Duodenal mucosa (tissue), 2 donors: ENCODE results near the gene FUOM.

Experiments
- H3K27ac ChIP-seq: one replicate; pipeline ENCODE4 v1.7.0; 2013; ENCODE audit warnings: low read depth, low read length
- H3K27me3 ChIP-seq, 2 donors: one replicate each; pipeline ENCODE4 v1.7.0; 2013; ENCODE audit warnings: low read length in 2 of 2, control low read depth in 1 of 2; ENCODE audit not compliant: insufficient read depth in 2 of 2, control insufficient read depth in 1 of 2
- H3K36me3 ChIP-seq, 2 donors: one replicate each; pipeline ENCODE4 v1.7.0; 2013; ENCODE audit warnings: low read length in 2 of 2, control low read depth in 1 of 2; ENCODE audit not compliant: insufficient read depth in 2 of 2, control insufficient read depth in 1 of 2
- H3K4me1 ChIP-seq, 2 donors: one replicate each; pipeline ENCODE4 v1.7.0; 2013; ENCODE audit warnings: low read length in 2 of 2, control low read depth in 1 of 2; ENCODE audit not compliant: insufficient read depth in 2 of 2, control insufficient read depth in 1 of 2
- H3K4me3 ChIP-seq, 2 donors: one replicate each; pipeline ENCODE4 v1.7.0; 2013; ENCODE audit warnings: low read length in 2 of 2, low read depth in 1 of 2
- H3K9ac ChIP-seq, 2 donors: one replicate each; pipeline ENCODE4 v1.7.0; 2013; ENCODE audit warnings: low read length in 2 of 2, low read depth in 1 of 2
- H3K9me3 ChIP-seq, 2 donors: one replicate each; pipeline ENCODE4 v1.7.0; 2013; ENCODE audit warnings: low read length in 2 of 2, control low read depth in 1 of 2; ENCODE audit not compliant: control insufficient read depth in 1 of 2

The FUOM gene

DNA sequence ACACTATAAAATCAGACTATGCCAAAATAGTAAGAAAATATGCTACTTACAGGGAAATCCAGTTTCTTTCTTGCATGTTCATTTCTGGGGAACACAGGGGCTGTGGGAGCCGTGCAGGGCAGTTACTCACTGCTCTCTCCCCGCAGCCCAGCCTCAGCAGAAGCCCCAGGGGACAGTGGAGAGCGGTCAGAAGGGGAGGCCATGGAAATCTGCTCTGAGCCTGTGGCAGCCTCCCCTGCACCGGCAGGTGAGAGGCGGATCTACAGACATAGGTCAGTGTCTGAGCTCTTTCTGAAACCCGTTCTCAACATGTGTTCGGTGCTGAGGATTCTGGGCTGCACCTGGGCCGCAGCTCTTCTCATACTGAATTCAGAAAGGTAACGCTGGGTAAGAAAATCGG is 46.2 kb downstream of the FUOM start:
- Histone ChIP-seq H3K27ac (no peak overlapping the region), H3K36me3 (peaks cover 14 to 29% of the 10 kb centered on the region in 2 donors), H3K27me3 (no peaks in the 10 kb centered on the region), H3K4me3 (no peak overlapping the region), H3K9ac (no peak overlapping the region), H3K4me1 (peaks cover 25 to 32% of the 10 kb centered on the region in 2 donors), H3K9me3 (no peaks in the 10 kb centered on the region)

DNA sequence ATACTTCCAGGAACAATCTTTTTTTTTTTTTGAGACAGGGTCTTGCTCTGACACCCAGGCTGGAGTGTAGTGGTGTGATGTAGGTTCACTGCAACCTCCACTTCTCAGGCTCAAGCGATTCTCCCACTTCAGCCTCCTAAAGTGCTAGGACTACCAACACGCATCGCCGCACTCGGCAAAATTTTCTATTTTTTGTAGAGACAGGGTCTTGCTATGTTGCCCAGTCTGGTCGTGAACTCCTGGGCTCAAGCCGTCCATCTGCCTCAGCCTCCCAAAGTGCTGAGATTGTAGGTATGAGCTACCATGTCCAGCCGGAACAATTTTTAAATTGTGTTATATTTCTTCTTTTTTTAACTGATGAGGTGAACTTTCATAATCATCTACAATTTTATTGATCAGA is 47.0 kb downstream of the FUOM start:
- peaks cover 14 to 29% of the 10 kb centered on the region in 2 donors for H3K36me3 ChIP-seq
- H3K9me3 ChIP-seq, result no peaks in the 10 kb centered on the region
- H3K27me3 ChIP-seq, result no peaks in the 10 kb centered on the region
- H3K4me1 ChIP-seq, result peaks cover 25 to 32% of the 10 kb centered on the region in 2 donors
- H3K9ac ChIP-seq, result no peak overlapping the region
- H3K4me3 ChIP-seq, result peak overlapping the region in 1 of 2 donors; percentile 69
- H3K27ac ChIP-seq, result no peak overlapping the region

GRCh38 chr10:133310399-133310755 is 47.4 kb downstream of the FUOM start:
- no peaks in the 10 kb centered on the region for H3K9me3 ChIP-seq
- H3K4me3 ChIP-seq, result peak overlapping the region; percentile 69 to 74
- peaks cover 14 to 33% of the 10 kb centered on the region in 2 donors for H3K36me3 ChIP-seq
- H3K27me3 ChIP-seq, result no peaks in the 10 kb centered on the region
- peak overlapping the region in 1 of 2 donors; percentile 28 for H3K9ac ChIP-seq
- H3K4me1 ChIP-seq, result peaks cover 25 to 36% of the 10 kb centered on the region in 2 donors
- H3K27ac ChIP-seq, result no peak overlapping the region

DNA sequence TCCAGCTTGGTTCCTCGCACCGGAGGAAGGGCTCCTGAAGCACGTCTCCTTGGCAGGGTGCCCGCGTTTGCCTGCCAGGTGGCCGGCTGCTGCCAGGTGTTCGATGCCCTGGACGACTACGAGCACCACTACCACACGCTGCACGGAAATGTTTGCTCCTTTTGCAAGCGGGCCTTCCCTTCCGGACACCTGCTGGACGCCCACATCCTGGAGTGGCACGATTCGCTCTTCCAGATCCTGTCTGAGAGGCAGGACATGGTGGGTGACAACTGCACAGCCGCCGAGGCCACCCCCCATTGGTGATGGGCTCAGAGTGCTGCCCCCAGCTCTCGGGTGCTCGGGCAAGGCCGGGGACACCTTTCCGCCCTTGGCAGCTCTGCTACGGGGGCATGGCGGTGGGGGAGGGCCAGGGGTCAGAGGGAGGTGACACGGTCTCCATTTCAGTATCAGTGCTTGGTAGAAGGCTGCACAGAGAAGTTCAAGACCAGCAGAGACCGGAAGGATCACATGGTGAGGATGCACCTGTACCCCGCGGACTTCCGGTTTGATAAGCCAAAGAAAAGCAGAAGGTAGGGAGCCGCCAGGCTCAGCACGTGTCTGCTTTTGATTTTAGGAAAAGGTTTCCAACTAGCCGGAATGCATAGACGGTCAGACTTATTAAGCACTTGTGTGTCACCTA is 48.0 kb downstream of the FUOM start:
- peak overlapping the region; percentile 28 to 30 for H3K9ac ChIP-seq
- no peaks in the 10 kb centered on the region for H3K27me3 ChIP-seq
- H3K27ac ChIP-seq, result peak overlapping the region; percentile 30
- peaks cover 14 to 33% of the 10 kb centered on the region in 2 donors for H3K36me3 ChIP-seq
- no peaks in the 10 kb centered on the region for H3K9me3 ChIP-seq
- H3K4me1 ChIP-seq, result peaks cover 25 to 36% of the 10 kb centered on the region in 2 donors
- H3K4me3 ChIP-seq, result peak overlapping the region; percentile 69 to 74

GRCh38 chr10:133309100-133309719 is 48.6 kb downstream of the FUOM start:
- H3K36me3 ChIP-seq, result peaks cover 14 to 33% of the 10 kb centered on the region in 2 donors
- peaks cover 25 to 36% of the 10 kb centered on the region in 2 donors for H3K4me1 ChIP-seq
- no peaks in the 10 kb centered on the region for H3K27me3 ChIP-seq
- H3K9ac ChIP-seq, result peak overlapping the region; percentile 96 to 98
- peak overlapping the region; percentile 95 for H3K27ac ChIP-seq
- H3K9me3 ChIP-seq, result no peaks in the 10 kb centered on the region
- H3K4me3 ChIP-seq, result peak overlapping the region; percentile 96 to 99

GRCh38 chr10:133308421-133309099 is 49.3 kb downstream of the FUOM start, which contains the start of the genes TUBGCP2 and ZNF511:
Gene TUBGCP2, minus strand, starts transcription at chr10:133308872. Its CDS starts 5,931 bp downstream, at chr10:133302941.
Gene ZNF511, plus strand, starts transcription at chr10:133308914. Its CDS starts 30 bp downstream, at chr10:133308944.
- H3K4me1 ChIP-seq, result peaks cover 25 to 33% of the 10 kb centered on the region in 2 donors
- peaks cover 14 to 33% of the 10 kb centered on the region in 2 donors for H3K36me3 ChIP-seq
- no peaks in the 10 kb centered on the region for H3K27me3 ChIP-seq
- peak within 1 kb of the TSS; percentile 95 for H3K27ac ChIP-seq
- H3K9me3 ChIP-seq, result no peaks in the 10 kb centered on the region
- H3K9ac ChIP-seq, result peak within 1 kb of the TSS; percentile 96 to 98
- peak within 1 kb of the TSS; percentile 96 to 99 for H3K4me3 ChIP-seq

GRCh38 chr10:133307776-133308420 is 49.9 kb downstream of the FUOM start:
- Histone ChIP-seq H3K4me3 (peak overlapping the region; percentile 96 to 99), H3K4me1 (peaks cover 25 to 33% of the 10 kb centered on the region in 2 donors), H3K27ac (peak overlapping the region; percentile 95), H3K9ac (peak overlapping the region; percentile 96 to 98), H3K9me3 (no peaks in the 10 kb centered on the region), H3K27me3 (no peaks in the 10 kb centered on the region), H3K36me3 (peaks cover 9 to 32% of the 10 kb centered on the region in 2 donors)

GRCh38 chr10:133306941-133307379 is 50.9 kb downstream of the FUOM start:
- Histone ChIP-seq H3K4me1 (peaks cover 25 to 33% of the 10 kb centered on the region in 2 donors), H3K36me3 (peaks cover 4 to 32% of the 10 kb centered on the region in 2 donors), H3K9ac (peak overlapping the region in 1 of 2 donors; percentile 98), H3K27ac (no peak overlapping the region), H3K9me3 (no peaks in the 10 kb centered on the region), H3K27me3 (no peaks in the 10 kb centered on the region), H3K4me3 (peak overlapping the region; percentile 96 to 99)

DNA sequence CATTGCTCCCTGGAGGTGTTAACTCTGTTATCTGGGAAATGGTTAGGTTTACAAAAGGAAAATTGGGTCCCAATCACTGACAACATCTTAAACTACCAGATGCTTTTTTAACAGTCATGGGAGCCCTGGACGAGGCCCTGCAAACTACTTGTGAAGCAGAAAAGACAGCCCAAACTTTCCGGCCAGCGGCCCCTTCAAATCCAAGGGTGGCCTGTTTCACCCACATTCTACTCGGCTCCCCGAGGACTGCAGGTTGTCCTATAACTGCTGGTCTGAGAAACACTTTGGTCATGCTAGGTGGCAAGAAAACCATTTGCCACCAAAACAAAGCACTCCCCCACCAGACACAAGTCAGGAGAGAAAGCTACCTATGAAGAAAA is 51.7 kb downstream of the FUOM start:
- Histone ChIP-seq H3K27me3 (no peaks in the 10 kb centered on the region), H3K4me3 (no peak overlapping the region), H3K9ac (no peak overlapping the region), H3K9me3 (no peaks in the 10 kb centered on the region), H3K27ac (no peak overlapping the region), H3K36me3 (peaks cover 6 to 26% of the 10 kb centered on the region in 2 donors), H3K4me1 (peaks cover 25 to 33% of the 10 kb centered on the region in 2 donors)
